PFSK-1 (cell line): ENCODE data around the gene PDCD5. TPM values are rescaled to one million over a fixed set of nuclear protein-coding genes. Genes with fewer than 3 reads are reported as not detected.

ENCODE experiments used
- FOXP2 ChIP-seq: optimal IDR thresholded peaks from 2 replicates; pipeline ENCODE3; 2011; ENCODE audit warnings: borderline replicate concordance, control low read depth, inconsistent platforms; ENCODE audit not compliant: insufficient read depth; ENCODE audit errors: extremely low read length, extremely low read depth
- POLR2AphosphoS5 ChIP-seq: IDR thresholded peaks from 2 replicates; pipeline ENCODE4 v1.6.1; 2012; ENCODE audit warnings: low read depth, mild to moderate bottlenecking, control low read depth, low read length, moderate library complexity
- REST ChIP-seq, 2 experiments: IDR thresholded peaks; 2 replicates each; pipeline versions ENCODE4 v1.6.1 to v1.8.0; 2011 to 2012; ENCODE audit warnings: low read depth in 2 of 2, low read length in 2 of 2, control low read depth in 1 of 2, inconsistent platforms in 1 of 2, mild to moderate bottlenecking in 1 of 2, moderate library complexity in 1 of 2; ENCODE audit not compliant: insufficient read depth in 1 of 2
- SIN3A ChIP-seq: IDR thresholded peaks from 2 replicates; pipeline ENCODE4 v1.6.1; 2012; ENCODE audit warnings: mild to moderate bottlenecking, low read length, moderate library complexity, borderline replicate concordance; ENCODE audit not compliant: insufficient read depth
- TAF1 ChIP-seq: IDR thresholded peaks from 2 replicates; pipeline ENCODE4 v1.6.1; 2012; ENCODE audit warnings: low read length, control low read depth, borderline replicate concordance; ENCODE audit not compliant: insufficient read depth
- polyA plus RNA-seq: library from polyadenylated mRNA; unstranded; fragments of >200 nt; gene quantifications from one replicate; pipeline ENCODE4 v1.2.1, GENCODE V29; 2012; ENCODE audit warnings: low read depth, missing spikeins; ENCODE audit not compliant: insufficient read length

PDCD5 gene
- polyA plus RNA-seq: 490 TPM

GRCh38 chr19:32580901-32581704 lies at the start of gene PDCD5:
Gene PDCD5, plus strand, starts transcription at chr19:32581190. Its CDS starts 72 bp downstream, at chr19:32581262.
- no peak for TF ChIP-seq REST (IDR thresholded peaks at IDR 0.05; ENCODE audit: insufficient read depth in 1 of 2, low read depth in 2 of 2, low read length in 2 of 2)
- peak; percentile 58; the same call in 1 of the 2 replicates for TF ChIP-seq TAF1
- TF ChIP-seq POLR2AphosphoS5: peak; percentile 78

GRCh38 chr19:32532233-32532632 lies 48.8 kb upstream of the PDCD5 start:
- no peak for TF ChIP-seq SIN3A
- TF ChIP-seq FOXP2: no peak

GRCh38 chr19:32537580-32537979 lies 43.4 kb upstream of the PDCD5 start:
- TF ChIP-seq REST (IDR thresholded peaks at IDR 0.05; ENCODE audit: insufficient read depth in 1 of 2, low read depth in 2 of 2, low read length in 2 of 2): peak in 1 of 2 experiments; percentile 67; a peak in 2 of 4 replicates
- TF ChIP-seq SIN3A: no peak
- no peak for TF ChIP-seq FOXP2

- no peak for TF ChIP-seq POLR2AphosphoS5
- peak in 1 of 2 experiments; percentile 80; a peak in 2 of 4 replicates for TF ChIP-seq REST (IDR thresholded peaks at IDR 0.05; ENCODE audit: insufficient read depth in 1 of 2, low read depth in 2 of 2, low read length in 2 of 2)
Observed at GRCh38 chr19:32539240-32539916, 41.6 kb upstream of the PDCD5 start.

- TF ChIP-seq TAF1 (no peak), SIN3A (no peak), FOXP2 (no peak), POLR2AphosphoS5 (no peak), REST (IDR thresholded peaks at IDR 0.05; ENCODE audit: insufficient read depth in 1 of 2, low read depth in 2 of 2, low read length in 2 of 2) (no peak)
Observed at GRCh38 chr19:32540621-32541020, 40.4 kb upstream of the PDCD5 start.
